DMS 273 treated with DMSO at 0.1 percent for 48 hours (cell line): ENCODE data around the gene PHLDB1.
A peak's percentile ranks its signal among the peaks of the same experiment; 100 is the strongest.
"Not testable (repeated sequence)": the region's sequence is repeated elsewhere in the genome, so short reads cannot be mapped to it uniquely, and the experiment has no call there.

Experiments
- DNase-seq: peaks from one replicate; lab custom pipeline; 2025; lab: John Stamatoyannopoulos, UW

Gene PHLDB1

DNA sequence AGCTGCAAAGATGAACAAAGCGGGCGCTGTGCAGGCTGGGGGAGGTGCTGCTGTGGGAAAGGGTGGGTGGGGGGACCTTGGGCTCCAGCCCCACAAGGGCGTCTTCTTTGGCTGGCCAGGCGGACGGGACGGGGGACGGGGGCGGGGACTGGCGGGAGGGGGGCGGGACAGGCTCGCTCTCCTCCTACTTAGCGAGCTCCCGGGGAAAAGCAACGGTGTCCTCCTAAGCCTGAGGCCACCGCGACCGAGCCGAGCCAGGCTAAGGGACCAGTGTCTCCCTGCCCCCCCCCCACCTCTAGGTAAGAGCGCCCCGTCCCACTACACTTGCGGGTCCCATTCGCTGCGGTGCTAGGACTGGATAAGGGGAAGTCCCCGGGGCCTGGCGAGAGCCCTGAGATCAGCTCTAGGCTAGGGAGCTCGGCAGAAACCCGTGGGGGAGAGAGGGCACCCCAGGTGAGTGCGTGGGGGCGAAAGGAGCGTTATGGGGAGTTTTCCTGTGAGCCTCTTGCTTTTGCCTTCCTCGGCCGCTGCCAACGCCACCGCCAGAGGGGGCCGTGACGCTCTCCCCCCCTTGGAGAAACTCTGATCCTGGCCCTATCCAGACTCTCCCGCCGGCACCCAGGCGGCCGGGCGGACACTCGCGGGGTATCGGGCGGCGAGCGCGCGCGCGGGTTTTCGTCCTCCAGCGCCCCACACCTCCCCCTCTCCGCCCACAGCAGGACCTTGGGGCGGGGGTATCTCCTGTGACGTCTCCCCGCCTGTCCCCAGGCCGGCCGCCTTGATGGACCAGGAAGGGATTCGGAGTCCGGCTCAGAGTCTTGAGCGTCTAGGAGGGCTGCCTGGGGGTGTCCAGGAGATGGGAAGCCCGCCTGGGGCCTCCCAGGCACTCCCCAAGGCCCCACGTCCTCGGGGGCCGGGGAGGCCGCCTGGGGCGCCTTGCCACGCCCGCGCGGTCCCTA is at the start of gene PHLDB1:
TSS of gene PHLDB1 (plus strand) at position 215 of the 959 bp plus-strand sequence. CDS start 6,222 bp downstream, outside the sequence.
- DNase-seq, result no peak

DNA sequence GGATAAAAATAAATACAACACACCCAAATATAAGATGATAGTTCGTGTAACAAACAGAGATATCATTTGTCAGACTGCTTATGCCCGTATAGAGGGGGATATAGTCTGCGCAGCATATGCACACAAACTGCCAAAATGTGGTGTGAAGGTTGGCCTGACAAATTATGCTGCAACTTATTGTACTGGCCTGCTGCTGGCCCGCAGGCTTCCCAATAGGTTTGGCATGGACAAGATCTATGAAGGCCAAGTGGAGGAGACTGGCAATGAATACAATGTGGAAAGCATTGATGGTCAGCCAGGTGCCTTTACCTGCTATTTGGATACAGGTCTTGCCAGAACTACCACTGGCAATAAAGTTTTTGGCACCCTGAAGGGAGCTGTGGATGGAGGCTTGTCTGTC is 46.6 kb upstream of the PHLDB1 start:
- DNase-seq, result no peak

GRCh38 chr11:118565051-118565450 is 42.4 kb upstream of the PHLDB1 start:
- DNase-seq, result no peak

DNA sequence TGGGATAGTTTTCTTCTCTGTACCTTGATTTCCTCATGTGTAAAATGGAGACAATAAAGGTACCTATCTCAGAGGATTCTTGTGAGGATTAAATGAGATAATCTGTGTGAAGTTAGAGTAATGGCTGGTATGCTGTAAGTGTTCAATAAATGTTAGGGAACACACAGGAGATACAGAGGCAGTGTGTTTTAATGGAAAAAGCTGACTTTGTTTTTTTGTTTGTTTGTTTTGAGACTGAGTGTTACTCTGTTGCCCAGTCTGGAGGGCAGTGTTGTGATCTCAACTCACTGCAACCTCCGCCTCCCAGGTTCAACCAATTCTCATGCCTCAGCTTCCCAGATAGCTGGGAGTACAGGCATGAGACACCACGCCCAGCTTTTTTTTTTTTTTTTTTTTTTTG is 37.7 kb upstream of the PHLDB1 start:
- no peak for DNase-seq

DNA sequence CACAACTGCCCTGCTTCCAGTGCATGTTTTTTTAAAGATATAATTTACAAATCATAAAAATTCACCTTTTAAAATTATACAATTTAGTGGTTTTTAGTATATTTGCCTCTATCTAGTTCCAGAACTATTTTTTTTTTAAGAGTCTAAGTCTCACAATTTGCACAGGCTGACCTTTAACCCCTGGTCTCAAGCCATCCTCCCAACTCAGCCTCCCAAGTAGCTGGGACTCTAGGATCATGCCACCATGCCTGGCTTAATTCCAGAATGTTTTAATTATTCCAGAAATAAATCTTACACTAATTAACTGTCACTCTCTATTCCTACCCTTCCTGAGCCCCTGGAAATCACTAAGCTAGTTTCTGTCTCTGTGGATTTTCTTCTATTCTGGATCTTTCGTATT is 36.6 kb upstream of the PHLDB1 start:
- DNase-seq, result no peak

GRCh38 chr11:118571701-118572060 is 35.7 kb upstream of the PHLDB1 start:
- DNase-seq, result not testable (repeated sequence)

DNA sequence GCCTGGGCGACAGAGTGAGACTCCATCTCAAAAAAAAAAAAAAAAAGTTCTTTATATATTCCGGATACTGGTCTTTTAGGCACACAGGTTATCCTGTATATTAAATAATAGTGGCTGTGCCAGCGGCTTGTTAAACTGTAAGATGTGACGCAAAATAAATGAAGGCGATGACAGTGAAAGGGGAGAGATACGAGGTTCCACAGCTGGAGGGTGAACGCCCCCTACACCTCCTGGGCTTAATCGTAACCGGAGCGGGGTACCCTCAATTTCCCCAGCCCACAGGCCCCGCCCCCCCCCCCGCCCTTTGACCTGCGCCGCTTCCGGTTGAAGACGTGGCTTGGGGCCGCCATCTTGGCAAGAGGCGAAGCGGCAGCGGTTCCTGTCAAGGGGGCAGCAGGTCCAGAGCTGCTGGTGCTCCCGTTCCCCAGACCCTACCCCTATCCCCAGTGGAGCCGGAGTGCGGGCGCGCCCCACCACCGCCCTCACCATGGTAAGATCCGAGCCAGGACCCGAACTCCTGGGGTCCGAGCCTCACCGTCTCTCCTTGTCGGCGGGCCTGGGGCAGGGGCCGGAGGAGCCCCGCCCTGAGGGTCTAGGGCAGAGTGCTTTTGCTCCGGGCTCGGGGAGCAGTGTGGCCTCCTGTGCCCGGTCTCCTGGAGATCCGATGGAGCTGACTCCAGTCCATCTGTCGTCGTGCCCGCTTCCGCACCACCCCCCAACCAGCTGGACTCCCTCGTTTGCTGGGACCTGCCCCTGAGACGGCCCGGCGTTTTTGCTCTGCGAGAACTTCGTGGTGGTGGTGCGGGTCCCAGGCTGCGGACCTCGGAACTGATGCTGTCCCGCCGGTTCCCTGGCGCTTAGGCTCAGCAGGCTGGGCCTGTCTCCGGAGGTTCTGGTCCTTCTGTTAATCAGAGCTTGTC is 35.1 kb upstream of the PHLDB1 start, which contains the start of gene ARCN1:
TSS of gene ARCN1 (plus strand) at position 349 of the 920 bp plus-strand sequence. CDS start at position 488, 139 bp downstream.
- DNase-seq, result peak; percentile 44

DNA sequence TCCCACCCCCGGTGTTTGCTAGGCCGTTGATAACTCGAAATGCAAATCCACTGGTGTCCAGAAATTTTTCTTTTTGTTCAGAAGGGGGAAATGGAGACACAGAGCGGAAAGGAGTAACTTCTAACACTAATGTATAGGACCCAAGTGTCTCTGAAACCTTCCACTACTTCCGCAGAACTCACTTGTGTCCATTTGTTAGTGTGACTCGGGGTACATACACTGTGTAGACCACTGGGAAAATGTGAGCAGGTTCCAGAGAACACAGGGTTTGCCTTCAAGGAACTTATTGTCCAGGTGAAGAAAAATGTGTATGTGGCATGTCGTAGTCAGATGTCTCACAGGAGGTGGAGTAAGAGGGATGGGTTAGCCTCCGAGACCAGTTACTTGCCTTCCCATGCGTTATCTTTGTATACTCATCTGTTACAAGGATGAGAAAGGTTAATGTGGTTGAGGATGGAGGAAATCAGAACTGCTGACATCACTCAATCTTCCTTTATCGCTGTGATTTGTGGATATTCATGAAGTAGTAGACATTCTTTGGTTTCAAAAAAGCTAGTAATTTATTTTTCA is 34.3 kb upstream of the PHLDB1 start:
- no peak for DNase-seq

DNA sequence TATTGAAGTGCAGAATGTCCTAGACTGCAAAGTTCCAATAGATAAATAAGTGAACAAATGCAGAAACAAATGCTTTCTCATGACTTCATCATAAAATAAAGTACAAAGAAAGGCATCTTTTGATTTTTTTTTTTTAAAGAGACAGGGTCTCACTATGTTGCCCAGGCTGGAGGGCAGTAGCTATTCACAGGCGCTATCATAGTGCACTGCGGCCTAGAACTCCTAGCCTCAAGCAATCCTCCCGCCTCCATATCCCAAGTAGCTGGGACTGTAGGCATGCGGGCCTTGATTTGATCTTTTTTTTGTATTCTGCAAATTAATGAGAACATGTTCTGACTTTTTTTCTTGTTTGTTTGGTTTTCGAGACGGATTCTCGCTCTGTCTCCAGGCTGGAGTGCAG is 32.8 kb upstream of the PHLDB1 start:
- DNase-seq, result no peak

GRCh38 chr11:118577995-118578394 is 29.4 kb upstream of the PHLDB1 start:
- not testable (repeated sequence) for DNase-seq

- no peak for DNase-seq
Observed at GRCh38 chr11:118581057-118581456, 26.4 kb upstream of the PHLDB1 start.

DNA sequence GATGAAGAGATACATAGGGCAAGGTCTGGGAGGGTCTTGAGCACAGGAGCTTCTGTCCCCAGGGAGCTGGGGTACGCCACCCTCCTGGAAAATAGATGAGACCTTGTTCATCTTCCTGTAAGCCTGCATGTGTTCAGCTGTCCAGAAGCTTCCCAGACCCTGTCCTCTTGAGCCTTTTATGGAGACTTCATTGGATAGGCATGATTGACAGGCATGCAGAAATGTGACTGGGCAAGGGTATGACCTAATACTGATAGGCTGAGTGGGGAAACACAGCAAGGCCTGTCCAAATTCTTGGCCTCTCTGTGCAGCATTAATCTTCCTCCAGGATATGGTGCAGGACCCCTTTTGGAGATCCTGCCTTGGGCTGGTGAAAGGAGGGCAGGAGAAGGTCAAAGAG is 19.5 kb upstream of the PHLDB1 start:
- no peak for DNase-seq

- no peak for DNase-seq
Observed at GRCh38 chr11:118592616-118593367, 14.6 kb upstream of the PHLDB1 start.

DNA sequence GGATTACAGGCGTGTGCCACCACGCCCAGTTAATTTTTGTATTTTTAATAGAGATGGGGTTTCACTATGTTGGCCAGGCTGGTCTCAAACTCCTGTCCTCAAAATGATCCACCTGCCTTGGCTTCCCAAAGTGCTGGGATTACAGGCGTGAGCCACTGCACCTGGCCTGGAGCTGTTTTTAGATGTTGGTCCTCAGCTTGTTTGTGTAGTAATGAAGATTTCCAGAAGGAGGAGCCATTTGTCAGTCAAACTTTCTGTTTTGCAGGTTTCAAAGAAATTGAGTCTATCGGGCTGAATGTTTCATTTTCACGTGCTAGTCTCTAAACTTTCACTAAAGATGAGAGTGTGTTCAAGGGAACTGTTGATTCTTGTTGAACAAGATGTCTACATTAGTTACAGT is 12.4 kb upstream of the PHLDB1 start:
- not testable (repeated sequence) for DNase-seq

- DNase-seq, result no peak
Observed at GRCh38 chr11:118596224-118597146, 10.9 kb upstream of the PHLDB1 start.

- no peak for DNase-seq
Observed at GRCh38 chr11:118597556-118597955, 9.9 kb upstream of the PHLDB1 start.

DNA sequence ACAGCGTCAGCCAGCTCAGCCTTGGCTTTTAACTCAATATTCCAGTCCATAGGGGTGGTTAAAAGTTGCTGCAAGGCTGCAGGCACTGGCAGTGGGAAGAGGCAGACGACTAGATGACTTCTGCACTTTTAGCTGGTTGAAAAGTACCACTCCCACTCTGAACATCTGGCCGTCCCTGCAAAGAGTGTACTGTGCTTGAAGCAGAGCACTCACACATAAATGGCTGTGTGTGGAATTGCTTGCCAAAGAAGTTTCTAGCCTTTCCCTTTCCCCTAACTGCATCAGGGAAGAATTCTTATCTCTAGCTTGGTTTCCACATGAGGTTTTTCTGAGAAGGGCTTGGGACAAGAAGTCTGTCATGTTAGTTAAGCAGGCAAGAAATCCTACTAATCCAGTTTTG is 5.1 kb upstream of the PHLDB1 start:
- no peak for DNase-seq

GRCh38 chr11:118603709-118604108 is 3.7 kb upstream of the PHLDB1 start:
- DNase-seq, result not testable (repeated sequence)

GRCh38 chr11:118604566-118604965 is 2.8 kb upstream of the PHLDB1 start:
- DNase-seq, result no peak

DNA sequence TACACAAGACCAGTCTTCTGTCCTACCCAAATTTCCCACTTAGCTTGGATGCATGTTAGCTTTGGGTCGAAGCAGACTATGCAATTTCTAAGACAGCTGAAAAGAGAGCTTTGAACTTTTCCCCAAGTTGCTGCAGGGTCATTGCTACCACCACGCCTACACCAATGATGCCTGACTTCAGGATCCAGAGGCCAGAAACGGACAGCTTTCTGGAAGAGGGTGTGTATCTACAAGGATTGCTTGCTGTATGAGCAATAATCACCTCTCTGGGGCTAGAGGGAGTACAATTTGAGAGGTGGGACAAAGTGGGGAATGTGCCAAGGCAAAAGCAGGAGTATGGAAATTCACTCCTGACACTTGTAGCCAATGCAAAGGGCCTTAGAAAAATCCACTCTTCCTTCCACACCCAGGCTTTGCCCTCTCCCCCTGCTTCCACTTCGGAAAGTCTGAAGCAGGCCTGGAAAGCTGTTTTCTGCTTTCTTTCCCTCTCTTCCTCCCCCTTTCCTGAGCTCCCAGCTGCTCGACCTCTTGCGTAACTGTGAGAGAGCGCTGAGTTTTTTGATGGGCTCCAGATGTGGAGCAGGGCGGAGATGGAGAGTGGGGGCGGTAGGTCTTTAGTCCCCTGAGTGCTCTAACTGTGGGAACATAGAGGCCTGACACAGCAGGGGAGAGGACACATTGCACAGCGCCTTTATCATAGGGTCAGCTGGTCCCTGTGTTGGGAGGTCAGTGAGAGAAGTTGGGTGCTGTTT is 2.1 kb upstream of the PHLDB1 start:
- no peak for DNase-seq
